Activated CD8-positive, alpha-beta memory T cell treated with anti-CD3 and anti-CD28 coated beads for 48 hours (primary cell): ENCODE data around the gene UPK3A.
"Not testable (repeated sequence)": the region's sequence is repeated elsewhere in the genome, so short reads cannot be mapped to it uniquely, and the experiment has no call there.

Experiments used
- DNase-seq, 3 experiments: peaks; one replicate each; pipeline ENCODE4 v3.0.0-alpha.2; 2020; ENCODE audit warnings: low read depth in 2 of 3, low spot score in 2 of 3

UPK3A gene

DNA sequence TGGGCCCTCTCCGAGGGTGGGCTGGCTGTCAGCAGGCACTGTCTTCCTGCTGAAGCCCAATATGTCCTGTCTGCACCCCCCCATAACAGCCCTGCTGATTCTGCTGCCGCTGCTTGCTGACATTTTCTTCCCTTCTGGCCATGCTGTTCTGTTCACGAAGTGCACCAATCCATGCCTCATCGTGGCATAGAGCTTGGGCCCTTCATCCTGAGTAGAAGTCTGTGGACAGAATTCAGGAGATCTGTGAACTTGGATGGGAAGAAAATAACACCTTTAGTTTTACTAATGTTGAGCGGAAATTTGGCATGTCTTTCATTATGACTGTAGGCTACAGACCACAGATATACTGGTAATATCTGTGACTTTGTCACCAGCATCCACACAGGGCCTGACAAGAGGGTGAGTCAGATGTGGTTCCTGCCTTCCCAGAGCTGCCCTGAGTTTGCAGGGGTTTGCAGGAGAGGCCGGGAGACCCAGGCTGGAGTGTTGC lies 29.9 kb upstream of the UPK3A start:
- no peak for DNase-seq

DNA sequence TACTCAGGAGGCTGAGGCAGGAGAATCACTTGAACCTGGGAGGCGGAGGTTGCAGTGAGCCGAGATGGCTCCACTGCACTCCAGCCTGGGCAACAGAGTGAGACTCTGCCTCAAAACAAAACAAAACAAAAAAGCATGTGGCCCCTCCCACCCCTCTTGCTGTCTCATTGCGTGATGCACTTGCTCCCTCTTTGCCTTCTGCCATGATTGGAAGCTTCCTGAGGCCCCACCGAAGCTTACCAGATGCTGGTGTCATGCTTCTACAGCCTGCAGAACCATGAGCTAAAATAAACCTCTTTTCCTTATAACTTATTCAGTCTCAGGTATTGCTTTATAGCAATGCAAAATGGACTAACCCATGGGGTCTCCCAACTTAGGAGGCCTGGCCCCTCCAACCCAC lies 26.8 kb upstream of the UPK3A start:
- not testable (repeated sequence) for DNase-seq

DNA sequence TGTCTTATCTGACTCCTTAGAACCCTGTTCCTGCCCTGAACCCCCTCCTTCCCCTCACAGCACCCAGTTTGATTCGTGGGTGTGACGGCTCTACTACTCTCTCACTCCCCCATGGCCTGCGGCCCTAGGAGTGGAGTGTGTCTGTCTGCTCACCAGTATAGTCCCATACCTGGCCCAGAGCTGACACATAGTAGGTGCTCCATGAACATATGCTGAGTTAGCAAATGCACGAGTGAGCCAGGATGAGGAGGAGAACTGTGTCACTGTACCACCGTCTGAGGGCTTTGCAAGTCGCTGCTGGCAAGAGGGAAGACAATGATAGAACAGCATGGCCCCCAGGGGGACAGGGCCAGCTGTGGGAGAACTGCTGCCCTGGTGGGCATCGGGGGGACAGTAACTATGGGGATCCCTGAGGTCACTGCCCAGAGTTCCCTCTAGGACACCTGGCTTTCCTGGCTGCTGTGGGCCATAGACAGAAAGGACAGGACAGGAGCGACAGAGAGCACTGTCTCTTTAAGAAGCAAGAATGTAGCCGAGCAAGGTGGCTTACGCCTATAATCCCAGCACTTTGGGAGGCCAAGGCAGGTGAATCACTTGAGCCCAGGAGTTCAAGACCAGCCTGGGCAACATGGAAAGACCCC lies 24.9 kb upstream of the UPK3A start:
- no peak for DNase-seq

DNA sequence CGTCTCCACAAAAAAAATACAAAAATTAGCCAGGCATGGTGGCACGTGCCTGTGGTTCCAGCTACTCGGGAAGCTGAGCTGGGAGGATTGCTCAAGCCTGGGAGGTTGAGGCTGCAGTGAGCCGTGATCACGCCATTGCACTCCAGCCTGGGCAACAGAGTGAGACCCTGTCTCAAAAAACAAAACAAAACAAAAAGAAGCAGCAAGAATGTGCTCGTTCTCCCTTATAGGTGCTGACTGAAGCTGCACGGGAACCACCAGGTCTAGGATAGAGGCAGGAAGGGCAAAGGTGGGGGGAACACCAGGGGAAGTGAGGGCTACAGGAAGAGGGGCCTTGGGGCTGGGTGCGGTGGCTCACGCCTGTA lies 24.4 kb upstream of the UPK3A start:
- DNase-seq = not testable (repeated sequence)

DNA sequence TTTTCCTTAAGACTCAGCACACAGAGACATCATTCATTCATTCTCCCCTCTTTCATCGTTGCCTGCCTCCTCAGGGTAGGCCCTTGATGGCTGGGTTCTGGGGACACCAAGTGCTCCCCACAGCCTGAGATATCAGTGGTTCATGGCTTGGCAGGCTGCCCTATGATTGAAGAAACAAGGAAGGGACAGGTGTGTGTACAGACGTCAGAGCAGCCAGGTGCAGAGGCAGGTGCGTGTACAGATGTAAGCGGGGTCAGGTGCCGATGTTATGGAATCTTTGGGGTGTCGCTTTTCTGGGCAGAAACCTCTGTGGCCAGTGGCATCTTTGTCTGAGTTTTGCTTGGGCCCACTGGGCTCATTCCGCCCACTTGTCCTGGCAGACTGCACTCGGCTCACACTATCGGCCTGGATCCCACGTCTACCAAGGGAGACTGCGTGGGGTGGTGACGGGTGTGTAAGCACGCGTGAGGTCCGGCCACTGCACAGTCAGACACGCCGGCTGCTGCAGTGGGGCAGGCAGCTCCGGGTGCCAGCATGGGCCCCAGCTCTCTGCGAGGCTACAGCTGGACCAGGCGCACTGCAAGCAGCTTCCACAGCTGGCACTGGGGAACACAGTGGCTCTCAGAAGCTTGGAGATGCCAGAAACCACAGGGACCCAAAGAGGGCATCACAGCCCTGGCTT lies 23.2 kb upstream of the UPK3A start:
- no peak for DNase-seq

DNA sequence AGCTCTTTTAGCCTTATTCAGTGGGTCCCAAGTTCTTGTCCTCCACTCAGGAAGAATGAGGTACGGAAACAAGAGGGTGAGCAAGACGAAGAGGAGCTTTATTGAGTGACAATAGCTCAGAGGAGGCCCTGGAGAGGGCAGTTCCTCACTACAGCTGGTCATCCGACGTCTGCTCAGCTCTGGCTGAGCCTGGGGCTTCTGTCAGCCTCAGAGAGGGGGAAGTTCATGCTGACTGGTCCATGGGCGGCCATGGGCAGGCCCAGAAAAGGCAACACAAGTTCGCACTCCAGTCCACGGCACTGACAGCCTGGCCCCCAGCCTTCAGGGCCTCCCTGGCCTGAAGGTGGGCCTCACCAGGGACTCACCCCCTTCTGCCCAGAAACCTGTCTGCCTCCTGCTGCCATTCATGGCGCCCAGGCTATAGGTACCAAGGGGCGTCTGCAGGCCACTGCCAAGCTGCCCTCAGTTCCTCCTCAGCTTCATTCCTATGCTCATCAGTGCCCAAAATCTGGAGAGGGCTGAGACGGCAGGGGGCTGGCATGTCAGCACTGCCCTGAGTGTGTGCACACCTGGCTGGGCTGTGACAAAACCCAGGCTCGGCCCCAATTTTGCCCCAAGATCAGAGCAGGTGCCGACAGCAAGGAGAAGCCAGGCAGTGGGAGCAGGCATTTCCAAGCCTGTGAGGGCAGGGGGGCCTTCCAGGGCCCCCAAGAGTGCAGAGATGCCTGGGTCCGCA lies 22.4 kb upstream of the UPK3A start:
- DNase-seq = no peak

DNA sequence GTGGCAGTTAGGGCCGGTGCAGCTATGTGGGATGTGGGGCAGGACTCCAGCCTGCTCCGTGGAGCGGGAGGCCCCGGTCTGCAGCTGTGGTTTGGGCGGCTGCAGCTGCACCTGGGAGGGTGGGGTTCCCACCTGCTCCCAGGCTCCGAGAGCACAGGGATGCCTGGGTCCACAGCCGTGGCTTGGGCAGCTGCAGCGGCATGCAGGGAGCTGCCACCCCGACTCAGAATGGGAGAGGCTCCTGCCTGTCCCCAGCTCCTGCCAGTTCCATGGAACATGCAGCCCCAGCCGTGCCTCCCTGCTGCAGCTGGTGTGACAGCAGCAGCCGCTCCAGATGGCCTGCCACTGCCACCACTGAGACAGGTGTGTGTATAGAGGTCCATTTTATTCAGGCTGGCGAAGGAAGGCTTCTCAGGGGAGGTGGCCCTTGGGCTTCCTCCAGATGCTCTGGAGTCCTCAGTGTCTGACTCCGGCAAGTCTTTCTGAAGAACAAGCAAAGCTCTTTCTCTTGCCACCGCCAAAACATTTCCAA lies 21.8 kb upstream of the UPK3A start:
- DNase-seq = no peak

DNA sequence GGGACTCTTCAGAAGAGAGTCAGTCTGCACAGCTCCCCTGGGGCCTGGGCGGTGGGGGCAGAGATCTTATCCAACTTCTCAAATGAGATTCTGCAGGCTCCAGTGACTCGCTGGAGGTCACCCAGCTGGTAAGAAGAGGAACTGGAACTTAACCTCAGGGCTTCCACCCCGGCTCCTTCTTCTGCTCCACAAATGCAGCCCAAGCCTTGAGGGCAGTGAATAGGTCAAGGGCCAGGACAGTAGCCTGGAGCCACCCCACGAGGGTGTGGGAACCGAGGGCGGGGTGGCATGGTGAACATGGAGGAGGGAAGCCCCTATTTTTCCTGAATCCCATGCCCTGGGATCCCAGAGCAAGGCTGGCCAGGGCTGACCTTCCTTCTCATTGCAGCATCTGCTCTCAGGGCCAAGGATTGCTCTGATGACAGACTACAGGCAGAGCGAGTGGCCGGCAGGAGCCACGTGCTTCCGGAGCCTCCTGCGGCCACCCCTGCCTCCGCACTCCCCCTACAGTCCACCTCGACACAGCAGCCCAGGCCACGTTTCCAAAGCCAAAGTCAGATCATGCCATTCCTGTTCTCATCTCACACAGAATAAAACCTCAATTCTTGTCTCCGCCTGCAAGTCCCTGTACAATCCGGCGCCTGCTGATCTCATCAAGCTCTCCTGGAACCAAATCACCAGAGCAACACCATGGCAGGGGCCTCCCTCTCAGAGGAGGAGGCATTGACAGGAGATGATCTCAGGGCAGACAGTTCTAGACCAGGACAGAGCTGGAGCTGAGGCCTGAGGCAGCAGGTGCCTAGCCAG lies 21.1 kb upstream of the UPK3A start:
- no peak for DNase-seq

DNA sequence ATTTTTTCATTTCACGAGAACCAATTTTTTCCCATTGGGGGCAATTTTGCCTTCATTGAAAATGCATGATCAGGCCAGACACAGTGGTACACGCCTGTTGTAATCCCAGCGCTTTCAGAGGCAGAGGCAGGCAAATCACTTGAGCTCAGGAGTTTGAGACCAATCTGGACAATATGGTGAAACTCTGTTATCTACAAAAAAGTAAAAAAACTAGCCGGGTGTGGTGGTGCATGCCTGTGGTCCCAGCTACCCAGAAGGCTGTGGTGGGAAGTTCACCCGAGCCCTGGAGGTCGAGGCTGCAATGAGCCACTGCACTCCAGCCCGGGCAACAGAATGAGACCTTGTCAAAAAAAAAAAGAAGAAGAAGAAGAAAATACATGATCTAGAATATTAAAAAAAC lies 19.2 kb upstream of the UPK3A start:
- no peak for DNase-seq

DNA sequence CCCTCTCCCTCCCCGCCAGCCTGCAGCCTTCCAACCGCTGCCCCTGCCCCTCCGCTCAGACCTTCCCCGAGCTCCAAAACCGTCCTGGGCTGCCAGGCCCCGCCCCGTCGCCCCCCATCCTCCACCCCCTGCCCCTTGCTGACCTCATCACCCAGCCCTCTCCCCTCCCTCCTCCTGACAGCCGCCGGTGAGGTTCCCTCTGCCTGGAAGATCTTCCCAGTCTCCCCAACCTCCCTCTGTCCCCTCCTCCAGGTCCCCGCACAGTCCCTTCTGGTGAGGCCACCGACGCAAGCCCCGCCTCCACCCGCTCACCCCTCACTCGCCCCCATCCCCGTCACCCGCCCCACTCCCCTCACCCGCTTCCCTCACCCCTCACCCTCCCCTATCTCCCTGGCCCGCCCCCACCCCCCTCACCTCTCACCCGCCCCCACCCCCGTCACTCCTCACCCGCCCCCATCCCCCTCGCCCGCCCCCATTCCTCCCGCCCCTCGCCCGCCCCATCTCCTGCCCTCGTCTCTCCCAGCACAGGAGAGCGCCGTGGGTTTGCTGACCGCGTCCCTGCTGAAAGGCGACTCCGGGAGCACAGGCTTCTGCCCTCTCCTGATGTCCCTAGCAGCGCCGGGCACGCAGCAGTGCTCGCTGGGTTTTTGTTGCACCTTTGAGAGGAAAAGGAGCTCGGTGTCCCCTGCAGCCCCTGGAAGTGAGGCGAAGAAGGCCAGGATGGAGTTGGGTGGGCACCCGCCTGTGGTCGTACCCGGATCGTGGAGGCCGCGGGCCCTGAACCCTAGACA lies 16.4 kb upstream of the UPK3A start:
- DNase-seq = no peak

DNA sequence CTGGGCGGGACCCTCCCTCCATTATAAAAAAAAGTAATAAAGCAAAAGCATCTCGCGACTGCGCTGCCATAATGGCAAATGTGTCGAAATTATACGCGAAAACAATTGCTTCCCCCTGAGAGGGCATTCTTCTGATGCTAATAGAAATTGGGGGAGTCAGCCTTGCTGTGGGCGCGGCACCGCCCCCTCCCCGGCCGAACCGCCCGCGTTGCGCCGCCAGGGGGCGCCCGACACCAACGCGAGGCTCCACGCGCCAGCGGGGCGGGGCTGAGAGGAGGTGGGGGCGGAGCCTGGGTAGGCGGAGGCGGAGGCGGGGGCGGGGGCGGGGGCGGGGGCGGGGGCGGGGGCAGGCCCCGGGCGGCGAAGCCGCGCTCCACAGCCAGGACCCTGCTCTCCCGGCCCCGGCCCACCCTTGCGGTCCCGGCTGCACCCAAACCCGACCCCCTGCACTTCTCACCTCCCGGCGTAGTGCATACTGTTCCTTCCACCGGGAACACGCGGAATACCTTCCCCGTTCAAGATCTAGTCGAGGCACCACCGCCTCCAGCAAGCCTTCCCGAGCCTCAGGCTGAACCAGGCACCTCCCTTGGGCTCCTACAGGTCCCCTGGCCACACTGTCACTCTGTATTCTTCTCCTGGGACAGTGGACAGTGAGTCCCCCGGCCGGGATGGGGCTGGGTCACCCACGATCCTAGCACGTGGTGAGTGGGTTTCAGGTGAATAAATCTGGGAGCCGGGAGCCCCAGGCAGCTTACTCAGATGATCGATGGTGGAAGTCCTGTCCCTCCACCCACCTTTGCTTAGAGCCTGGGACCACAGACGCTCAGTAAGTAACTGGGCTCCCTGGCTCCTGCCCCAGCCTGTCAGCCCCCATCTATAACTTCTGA lies 15.5 kb upstream of the UPK3A start:
- peak; percentile 62 to 86 (median 76) for DNase-seq

DNA sequence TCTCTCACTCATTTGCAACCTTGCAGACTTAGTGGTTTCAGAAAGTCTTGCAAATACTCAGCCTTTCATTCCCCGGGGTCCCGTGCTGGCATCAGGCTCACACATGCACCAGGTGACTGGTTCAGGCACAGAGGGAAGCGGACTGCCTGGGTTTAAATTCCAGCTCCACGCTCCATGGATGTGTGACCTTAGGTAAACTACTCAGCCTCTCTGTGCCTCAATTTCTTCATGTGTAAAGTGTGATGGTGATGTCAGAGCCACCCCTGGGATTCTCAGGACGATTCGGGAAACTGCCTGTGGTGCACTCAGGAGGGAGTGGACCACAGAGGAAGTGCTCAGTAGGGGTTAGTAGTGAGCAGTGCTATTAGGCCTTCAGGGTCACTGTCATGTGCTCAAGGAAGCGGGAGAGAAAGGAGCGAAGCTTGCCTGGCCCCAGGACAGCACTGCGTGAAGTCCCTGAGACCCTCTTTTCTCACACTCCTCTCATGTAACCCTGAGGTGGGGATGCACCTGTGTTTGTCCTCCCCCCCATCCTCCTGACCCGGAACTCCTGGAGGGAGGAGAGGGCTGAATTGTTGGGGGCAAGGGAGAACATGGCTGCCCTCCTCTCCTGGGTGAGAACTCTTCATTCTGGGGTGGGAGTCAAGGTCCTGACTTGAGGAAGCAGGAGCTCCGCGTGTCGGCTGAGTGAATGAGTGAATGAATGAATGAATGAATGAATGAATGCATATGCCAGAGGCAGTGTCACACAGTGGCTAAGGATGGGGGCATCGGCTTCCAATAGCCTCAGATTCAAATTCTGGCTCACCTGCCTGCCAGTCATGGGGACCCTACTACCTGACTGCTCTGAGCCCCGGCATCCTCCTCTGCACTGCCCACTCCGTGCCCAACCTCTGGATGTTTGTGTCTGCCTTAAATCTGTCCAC lies 14.4 kb upstream of the UPK3A start:
- no peak for DNase-seq

DNA sequence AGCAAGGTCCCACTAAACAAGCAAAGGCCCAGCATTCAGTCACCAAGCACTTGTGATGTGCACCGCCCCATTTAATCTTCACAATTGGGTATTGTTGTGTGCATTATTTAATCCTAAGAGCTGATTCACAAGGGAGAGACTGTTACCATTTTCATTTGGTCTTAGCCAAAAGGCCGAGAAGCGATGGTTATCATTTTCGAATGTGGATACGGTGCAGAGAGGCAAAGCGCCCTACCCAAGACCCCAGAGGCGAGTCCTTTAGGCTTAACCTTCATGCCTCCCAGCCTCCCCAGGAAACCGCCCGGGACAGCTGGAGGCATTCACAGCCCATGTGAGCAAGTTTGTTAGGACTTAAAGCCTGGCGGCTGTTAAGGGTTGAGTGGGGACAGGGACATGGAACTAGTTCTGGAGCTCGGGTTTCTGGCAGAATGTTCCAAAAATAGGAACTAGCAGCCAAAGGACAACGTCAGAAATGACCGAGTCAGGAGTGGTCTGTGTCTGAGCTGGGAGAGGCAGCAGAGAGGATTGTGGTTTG lies 13.0 kb upstream of the UPK3A start:
- DNase-seq = no peak

DNA sequence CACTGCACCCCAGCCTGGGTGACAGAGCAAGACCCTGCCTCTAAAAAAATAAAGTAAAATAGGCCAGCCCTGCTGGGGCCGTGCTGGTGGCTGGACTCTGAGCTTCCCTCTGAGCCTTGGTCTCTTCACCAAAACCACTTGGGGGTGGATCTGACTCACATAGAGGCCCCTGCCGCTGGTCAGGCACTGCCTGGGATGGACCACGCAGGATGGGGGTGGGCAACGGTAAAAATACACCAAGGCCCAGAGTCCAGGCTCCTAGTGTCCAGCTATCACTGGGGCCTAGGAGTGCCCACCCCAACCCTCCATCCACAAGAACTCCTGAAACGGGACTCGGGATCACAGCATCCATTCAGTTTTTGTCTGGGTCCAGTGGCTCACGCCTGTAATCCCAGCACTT lies 12.3 kb upstream of the UPK3A start:
- no peak for DNase-seq

DNA sequence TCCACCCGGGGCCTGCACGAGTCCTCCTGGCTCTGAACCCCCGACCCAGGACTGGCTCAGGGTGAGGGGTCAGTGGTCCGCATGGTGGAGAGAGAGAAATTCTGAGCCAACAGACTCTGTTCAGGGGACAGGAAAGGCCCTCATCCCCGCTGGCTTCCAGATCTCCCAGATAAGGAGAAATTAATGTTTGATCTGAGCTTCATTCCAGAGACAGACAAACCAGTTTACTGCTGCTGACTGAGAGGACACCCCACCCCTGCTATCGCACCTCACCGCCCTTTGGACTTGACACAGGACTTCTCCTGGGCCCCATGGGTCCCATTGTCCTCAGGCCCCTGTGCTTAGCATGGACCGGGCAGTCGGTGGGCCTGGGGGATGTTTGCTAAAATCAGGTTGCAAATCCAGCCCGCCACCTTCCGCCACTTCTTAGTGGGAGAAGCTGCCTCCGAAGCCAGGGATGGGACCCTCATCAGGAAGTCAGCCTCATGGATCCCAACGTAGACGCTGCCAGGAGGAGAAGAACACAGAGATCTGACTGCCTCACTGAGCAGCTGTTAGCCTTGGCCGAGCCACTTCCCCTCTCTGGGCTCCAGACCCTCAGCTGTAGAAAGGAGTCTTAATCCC lies 11.2 kb upstream of the UPK3A start:
- no peak for DNase-seq

DNA sequence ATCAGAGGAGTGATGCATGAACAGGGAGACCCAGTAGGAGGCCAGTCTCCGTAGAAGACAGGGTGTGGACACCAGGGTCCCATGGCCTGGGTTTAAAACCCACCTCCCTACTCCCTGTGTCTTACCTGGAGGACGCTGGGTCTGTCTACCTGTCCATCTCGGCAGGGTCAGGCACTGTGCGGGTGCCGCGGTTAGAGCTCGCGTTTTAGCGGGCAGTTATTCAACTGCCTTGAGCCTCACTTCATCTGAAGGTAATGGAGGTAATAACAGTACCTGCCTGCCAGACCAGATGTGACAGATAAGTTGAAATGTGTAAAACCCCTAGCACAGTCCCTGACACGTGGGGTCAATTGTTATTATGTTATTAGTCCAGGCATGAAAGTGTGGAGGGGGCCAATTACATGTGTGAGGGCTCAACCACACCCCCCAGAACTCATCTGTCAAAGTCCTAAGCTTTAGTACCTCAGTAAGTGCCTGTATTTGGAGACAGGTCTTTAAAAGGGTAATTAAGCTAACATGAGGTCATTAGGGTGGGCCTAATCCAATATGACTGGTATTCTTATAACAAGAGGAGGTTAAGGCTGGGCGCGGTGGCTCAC lies 8.1 kb upstream of the UPK3A start:
- no peak for DNase-seq

DNA sequence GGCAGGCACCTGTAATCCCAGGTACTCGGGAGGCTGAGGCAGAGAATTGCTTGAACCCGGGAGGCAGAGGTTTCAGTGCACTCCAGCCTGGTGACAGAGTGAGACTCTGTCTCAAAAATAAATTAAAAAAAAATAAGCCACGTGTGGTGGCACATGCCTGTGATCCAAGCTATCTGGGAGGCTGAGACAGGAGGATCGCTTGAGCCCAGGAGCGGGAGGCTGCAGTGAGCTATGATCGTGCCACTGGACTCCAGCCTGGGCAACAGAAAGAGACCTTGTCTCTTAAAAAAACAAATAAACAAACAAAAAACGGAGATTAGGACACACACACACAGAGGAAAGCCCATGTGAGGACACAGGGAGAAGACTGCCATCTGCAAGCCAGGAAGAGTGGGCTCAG lies 7.0 kb upstream of the UPK3A start:
- not testable (repeated sequence) for DNase-seq
